Renal pelvis (tissue), 4 donors: ENCODE measurements around the gene SLC22A15. TPM values are rescaled to one million over a fixed set of nuclear protein-coding genes. Genes with fewer than 3 reads are reported as not detected.
"Not testable (repeated sequence)": the region's sequence is repeated elsewhere in the genome, so short reads cannot be mapped to it uniquely, and the experiment has no call there.

Experiments used
- DNase-seq: peaks from one replicate; pipeline ENCODE4 v3.0.0-alpha.2; 2013
- polyA plus RNA-seq, 3 donors: library from polyadenylated mRNA; unstranded; fragments of 120-200 nt; gene quantifications; one replicate each; pipeline ENCODE4 v1.2.1, GENCODE V29; 2013; ENCODE audit not compliant: insufficient read length in 3 of 3

Gene SLC22A15
- polyA plus RNA-seq, 3 donors: 4.8 to 7.8 (median 5.8) TPM

GRCh38 chr1:116033322-116033721, 57.0 kb downstream of the SLC22A15 start:
- no peak for DNase-seq

DNA sequence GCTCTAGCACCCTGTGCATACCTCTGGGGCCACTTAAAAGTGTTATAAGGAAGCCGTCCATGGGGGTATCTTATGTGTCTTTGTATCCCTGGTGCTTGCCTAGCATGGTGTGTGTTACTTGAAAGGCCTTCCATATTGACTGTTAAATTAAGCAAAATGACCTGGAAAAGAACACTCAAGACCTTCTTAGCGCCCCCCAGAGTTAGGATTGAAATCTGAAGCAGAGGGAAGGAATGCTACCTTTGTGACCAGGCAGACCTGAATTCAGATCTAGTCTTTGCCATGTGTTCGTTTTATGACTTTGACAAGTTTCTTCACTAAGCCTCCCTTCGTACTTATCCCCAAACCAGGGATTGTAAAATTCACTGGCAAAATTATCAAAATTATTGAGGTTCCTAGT, 59.9 kb downstream of the SLC22A15 start:
- no peak for DNase-seq

DNA sequence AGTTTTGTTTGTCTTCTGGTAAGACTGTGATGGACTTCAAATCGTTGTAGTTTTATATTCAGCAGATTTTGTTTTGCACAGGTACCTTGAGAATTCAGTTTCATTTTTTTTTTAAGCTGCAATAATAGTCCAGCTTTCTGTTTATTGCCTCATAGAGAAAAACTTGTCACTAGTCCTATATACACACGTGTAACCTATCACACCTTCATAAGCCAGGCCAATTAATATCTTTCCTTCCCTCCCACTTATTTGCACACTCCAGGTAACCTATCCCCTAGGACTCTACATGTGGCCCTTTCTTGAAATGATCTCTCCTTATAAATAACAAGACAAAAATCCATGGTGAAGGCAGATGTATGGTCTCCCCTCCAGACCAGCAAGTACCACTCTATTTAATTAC, 62.4 kb downstream of the SLC22A15 start:
- DNase-seq: no peak

- no peak for DNase-seq
Observed at GRCh38 chr1:116044071-116044470, 67.8 kb downstream of the SLC22A15 start.

DNA sequence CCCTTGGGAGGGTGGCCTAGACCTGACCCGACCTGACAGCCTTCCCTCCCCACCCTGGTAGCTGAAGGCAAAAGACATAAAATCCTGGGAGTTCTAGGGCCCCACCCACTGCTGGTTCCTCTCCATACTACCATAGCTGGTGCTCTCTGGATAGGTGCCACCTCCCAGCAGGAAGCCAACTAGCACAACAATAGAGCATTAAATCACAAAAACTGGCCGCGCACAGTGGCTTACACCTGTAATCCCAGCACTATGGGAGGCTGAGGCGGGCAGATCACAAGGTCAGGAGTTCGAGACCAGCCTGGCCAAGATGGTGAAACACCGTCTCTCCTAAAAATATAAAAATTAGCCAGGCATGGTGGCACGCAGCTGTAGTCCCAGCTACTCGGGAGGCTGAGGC, 70.6 kb downstream of the SLC22A15 start:
- not testable (repeated sequence) for DNase-seq

DNA sequence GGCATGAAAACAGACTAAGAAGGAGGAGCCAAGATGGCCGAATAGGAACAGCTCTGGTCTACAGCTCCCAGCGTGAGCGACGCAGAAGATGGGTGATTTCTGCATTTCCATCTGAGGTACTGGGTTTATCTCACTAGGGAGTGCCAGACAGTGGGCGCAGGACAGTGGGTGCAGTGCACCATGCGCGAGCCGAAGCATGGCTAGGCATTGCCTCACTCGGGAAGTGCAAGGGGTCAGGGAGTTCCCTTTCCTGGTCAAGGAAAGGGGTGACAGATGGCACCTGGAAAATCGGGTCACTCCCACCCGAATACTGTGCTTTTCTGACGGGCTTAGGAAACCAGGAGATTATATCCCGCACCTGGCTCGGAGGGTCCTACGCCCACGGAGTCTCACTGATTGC, 75.6 kb downstream of the SLC22A15 start:
- DNase-seq: not testable (repeated sequence)

DNA sequence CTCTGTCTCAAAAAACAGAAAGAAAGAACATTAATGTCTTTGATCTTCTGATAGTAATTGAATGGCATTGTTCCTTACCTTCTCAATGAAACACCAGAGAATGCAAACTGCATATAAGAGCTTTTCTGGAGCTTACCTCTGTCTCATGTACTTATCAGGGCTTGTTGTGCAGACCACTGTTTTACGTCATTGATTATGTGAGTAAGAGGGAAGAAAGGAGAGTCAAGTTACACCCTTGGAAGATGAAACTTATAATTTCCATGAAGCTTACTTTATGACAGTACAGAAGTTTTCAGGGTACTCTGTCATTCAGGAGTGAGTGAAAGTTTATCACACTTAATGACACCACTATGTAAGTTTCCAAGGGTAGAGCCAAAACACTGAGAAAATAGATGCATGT, 85.9 kb downstream of the SLC22A15 start:
- no peak for DNase-seq

DNA sequence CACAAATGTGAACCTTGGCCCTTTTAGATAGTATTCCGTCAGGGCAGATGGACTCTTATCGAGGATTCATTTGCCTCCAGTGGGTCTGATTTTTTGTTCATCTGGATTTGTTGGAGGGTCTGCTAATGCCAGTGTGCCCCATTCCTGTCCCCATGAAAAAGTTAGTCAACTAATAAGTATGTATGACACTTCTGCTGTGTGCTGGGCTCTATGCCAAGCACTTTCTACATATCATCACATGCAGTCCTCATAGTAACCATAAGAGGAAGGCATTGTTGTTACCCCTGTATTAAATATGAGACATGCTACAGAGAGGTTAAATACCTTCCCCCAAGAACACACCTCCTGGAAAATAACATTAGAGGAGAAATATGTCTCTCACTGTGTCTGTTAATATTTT, 88.3 kb downstream of the SLC22A15 start:
- no peak for DNase-seq

DNA sequence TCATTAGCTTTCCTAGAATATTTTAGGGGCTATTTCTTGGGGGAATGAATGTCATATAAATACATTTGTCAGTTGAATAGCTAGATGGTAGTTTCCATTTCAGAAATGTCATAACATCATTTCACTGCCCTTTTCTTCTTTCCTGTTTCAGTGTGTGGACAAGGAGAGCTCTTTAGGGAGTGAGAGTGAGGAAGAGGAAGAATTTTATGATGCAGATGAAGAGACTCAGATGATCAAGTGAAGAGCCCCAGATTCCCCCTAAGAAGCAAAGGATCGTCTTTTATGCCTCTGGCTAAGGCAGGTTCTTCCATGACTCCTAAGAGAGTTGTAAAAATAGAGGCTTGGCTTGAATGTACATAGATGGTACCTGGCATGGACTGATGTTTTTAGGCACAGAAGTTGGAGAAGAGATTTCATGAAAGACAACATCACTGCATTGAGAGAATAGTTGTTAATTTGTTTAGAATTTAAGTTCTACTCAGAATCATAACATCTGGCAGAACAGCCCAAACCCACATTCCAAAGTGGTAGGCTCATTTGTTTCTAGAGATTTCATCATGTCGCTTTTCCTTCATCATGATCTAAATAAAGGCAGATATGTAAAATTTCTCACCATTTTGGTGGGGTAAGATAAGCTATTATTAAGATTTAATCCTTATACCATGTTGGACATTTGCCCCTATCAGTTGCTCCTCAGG, 90.7 kb downstream of the SLC22A15 start:
- DNase-seq: no peak

- no peak for DNase-seq
Observed at GRCh38 chr1:116067566-116067890, 91.2 kb downstream of the SLC22A15 start.

DNA sequence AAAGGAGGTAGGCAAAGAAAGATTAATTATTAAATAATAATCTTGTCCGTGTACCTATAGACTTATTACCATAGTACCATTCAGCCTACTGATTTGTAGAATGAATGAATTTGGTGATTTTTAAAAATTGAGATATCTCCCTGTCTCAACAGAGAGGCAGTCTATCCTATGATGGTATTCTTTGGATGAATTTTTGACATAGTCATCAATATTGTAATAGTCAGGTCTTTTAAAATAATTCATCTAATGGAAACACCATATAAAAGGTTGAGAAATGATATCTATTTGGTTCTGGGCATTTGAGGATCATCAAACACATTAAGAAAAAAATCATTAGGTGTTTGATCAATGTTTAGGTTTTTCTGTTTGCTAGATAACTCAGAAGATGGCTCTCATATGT, 99.3 kb downstream of the SLC22A15 start:
- DNase-seq: no peak

- no peak for DNase-seq
Observed at GRCh38 chr1:116075990-116076389, 99.7 kb downstream of the SLC22A15 start.

DNA sequence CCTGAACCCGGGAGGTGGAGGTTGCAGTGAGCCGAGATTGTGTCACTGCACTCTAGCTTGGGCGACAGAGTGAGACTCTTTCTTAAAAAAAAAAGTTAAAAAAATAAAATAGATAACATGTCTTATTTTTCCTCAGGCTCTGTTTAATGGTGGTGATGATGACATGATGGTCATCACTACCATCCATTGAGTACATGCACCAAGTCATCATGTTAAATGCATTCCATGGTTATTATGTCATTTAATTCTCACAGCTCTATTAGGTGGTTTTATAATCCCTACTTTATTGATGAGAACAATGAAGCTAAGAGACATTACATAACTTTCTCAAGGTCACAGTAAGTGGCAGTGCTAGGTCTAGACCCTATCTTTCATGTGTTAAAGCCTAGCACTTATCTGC, 100.5 kb downstream of the SLC22A15 start:
- DNase-seq: no peak

GRCh38 chr1:116078699-116079223, 102.4 kb downstream of the SLC22A15 start:
- DNase-seq: no peak

DNA sequence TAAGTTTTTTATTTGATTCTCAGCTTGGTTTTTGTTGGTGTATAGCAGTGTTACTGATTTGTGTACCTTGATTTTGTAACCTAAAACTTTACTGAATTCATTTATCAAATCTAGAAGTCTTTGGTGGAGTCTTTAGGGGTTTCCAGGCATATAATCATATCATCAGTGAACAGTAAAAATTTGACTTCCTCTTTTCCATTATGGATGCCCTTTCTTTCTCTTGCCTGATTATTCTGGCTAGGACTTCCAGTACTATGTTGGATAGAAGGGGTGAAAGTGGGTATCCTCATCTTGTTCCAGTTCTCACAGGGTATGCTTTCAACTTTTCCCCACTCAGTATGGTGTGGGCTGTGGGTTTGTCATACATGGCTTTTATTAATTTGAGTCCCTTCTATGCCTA, 111.3 kb downstream of the SLC22A15 start:
- no peak for DNase-seq

GRCh38 chr1:116089870-116090269, 113.6 kb downstream of the SLC22A15 start:
- DNase-seq: no peak

- no peak for DNase-seq
Observed at GRCh38 chr1:116091083-116091482, 114.8 kb downstream of the SLC22A15 start.

DNA sequence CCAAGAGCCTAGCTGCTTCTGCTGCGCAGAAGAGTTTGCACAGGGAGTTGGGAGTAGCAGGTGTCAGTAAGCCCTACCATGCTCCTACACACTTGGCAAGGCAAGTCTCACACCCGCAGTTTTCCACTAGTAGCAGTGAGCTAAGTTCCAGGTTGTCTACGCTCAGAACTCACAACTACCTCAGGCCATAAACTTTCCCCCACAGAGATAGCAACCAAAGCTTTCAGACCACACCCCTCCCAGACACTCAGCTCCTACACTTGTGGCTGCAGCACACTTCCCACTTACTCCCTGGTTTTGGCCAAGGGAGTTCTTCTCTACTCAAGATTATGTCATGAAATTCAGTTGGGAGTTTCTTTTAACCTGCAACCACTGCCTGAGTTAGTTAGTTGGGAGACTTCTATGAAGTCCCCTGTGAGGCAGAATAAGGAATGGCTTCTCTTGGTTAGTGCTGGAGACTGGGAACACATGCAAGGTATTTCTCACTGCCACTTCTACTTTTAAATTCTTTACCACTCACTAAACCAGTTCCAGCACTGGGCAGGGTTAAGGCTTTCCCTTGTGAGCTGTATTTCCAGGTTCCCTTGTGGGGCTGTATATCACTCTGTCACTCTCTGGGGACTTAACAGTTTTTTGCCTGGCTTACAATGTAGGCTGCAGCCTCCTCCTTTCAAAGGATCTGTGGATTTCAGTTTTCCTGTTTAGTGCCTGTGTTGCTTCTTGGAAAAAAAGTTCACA, 116.6 kb downstream of the SLC22A15 start:
- no peak for DNase-seq

DNA sequence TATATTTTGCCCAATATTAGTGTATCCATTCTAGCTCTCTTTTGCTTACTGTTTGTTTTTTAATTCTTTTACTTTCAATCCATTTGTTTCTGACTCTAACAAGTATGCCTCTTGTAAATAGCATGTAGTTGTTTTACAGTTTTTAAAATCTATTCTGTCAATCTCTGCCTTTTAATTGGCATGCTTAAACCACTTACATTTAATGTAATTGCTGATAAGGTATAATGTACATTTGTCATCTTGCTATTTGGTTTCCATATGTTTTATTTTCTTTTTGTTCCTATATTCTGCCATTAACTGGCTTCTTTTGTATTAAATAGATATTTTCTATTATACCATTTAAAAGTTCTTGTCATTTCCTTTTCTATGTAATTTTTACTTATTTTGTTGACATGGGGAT, 118.7 kb downstream of the SLC22A15 start:
- DNase-seq: no peak

GRCh38 chr1:116096013-116096618, 119.8 kb downstream of the SLC22A15 start:
- no peak for DNase-seq

GRCh38 chr1:116097626-116098025, 121.3 kb downstream of the SLC22A15 start:
- DNase-seq: no peak

GRCh38 chr1:116099379-116099778, 123.1 kb downstream of the SLC22A15 start:
- DNase-seq: no peak

DNA sequence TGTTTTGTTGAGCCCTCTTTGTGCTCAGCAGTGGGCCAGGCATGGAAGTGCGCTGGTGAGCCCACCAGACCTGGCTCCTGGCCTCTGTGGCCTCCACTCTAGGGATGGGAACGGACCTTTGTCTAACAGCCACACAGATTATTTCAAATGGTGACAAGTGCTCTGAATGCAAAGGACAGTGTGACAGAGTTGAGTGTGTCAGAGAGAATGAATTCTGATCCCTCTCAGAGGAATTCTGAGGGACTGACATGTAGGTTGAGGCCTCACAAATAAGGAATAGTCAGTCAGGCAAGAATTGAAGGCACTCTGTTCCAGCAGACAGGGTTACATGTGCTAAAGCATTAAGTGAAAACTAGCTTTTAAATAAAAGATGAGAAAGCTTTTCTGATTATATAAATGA, 123.6 kb downstream of the SLC22A15 start:
- no peak for DNase-seq
